Vagina (tissue), 2 donors: Measurements from ENCODE around the gene YTHDC2.
"Not testable (repeated sequence)": the region's sequence is repeated elsewhere in the genome, so short reads cannot be mapped to it uniquely, and the experiment has no call there.

Source experiments
- POLR2AphosphoS5 ChIP-seq, 2 donors: sonication (generic); formaldehyde crosslinking; IDR thresholded peaks; one replicate each; pipeline ENCODE4 v1.9.0; 2017; ENCODE audit warnings: antibody characterized with exemption in 2 of 2, mild to moderate bottlenecking in 2 of 2, low read depth in 1 of 2; ENCODE audit not compliant: insufficient read depth in 1 of 2
- TF ChIP-seq, protein P1 (sequence below), 3 experiments: fragments of 450-650 bp in 2 of 3; fragments of 200-600 bp in 1 of 3; sonication (generic) in 1 of 3; IDR thresholded peaks; one replicate each; pipeline ENCODE4 v1.5.1; 2017 to 2019; ENCODE audit warnings: antibody characterized with exemption in 3 of 3, mild to moderate bottlenecking in 2 of 3, moderate library complexity in 2 of 3

DNA sequence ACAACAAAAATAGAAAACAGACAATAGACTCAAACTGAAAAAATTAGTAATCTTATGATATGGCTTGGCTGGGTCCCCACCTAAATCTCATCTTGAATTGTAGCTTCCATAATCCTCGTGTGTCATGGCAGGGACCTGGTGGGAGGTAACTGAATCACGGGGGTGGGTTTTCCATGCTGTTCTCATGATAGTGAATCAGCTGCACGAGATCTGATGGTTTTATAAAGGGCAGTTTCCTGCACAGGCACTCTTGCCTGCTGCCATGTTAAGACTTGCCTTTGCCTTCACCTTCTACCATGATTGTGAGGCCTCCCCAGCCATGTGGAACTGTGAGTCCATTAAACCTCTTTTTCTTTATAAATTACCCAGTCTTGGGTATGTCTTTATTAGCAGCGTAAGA, 89.8 kb downstream of the YTHDC2 start:
- TF ChIP-seq, protein P1, sequence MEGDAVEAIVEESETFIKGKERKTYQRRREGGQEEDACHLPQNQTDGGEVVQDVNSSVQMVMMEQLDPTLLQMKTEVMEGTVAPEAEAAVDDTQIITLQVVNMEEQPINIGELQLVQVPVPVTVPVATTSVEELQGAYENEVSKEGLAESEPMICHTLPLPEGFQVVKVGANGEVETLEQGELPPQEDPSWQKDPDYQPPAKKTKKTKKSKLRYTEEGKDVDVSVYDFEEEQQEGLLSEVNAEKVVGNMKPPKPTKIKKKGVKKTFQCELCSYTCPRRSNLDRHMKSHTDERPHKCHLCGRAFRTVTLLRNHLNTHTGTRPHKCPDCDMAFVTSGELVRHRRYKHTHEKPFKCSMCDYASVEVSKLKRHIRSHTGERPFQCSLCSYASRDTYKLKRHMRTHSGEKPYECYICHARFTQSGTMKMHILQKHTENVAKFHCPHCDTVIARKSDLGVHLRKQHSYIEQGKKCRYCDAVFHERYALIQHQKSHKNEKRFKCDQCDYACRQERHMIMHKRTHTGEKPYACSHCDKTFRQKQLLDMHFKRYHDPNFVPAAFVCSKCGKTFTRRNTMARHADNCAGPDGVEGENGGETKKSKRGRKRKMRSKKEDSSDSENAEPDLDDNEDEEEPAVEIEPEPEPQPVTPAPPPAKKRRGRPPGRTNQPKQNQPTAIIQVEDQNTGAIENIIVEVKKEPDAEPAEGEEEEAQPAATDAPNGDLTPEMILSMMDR (IDR thresholded peaks at IDR 0.05) = not testable (repeated sequence)
- not testable (repeated sequence) for TF ChIP-seq POLR2AphosphoS5 (IDR thresholded peaks at IDR 0.05; ENCODE audit: insufficient read depth in 1 of 2, low read depth in 1 of 2)
